Erythroblast (primary cell): ENCODE data around the gene SELENOI.

Source experiments
- GATA1 ChIP-seq: IDR thresholded peaks from 2 replicates; pipeline ENCODE4 v1.6.1; 2011; ENCODE audit warnings: low read depth, mild to moderate bottlenecking, control low read depth, low read length, moderate library complexity
- POLR2A ChIP-seq: IDR thresholded peaks from 2 replicates; pipeline ENCODE4 v1.6.1; 2011; ENCODE audit warnings: mild to moderate bottlenecking, low read length

DNA sequence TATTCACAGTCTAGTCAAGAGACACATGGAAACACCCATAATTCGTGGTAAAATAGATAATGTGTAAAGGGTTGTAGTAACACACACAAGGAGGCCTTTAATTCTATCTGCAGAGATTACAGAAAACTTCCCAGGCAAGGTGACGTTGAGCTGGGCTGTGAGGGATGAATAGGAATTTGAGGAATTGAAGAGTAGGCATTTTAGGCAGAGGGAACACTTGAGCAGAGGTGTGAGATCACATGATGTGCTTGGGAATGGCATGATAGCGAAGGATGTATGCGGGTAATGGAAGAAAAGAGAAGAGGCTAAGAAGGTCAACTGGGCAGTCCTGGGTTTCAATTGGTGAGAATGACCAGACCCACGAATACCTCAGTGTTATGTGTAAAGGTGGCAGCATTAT is 76.0 kb downstream of the SELENOI start:
- TF ChIP-seq POLR2A (no peak), GATA1 (no peak)
